MV-4-11 (cell line): ENCODE measurements around the gene MEFV.
"Not testable (repeated sequence)": the region's sequence is repeated elsewhere in the genome, so short reads cannot be mapped to it uniquely, and the experiment has no call there.

Experiments used
- DNase-seq: peaks from one replicate; lab custom pipeline; 2025; lab: John Stamatoyannopoulos, UW

MEFV gene, protein sequence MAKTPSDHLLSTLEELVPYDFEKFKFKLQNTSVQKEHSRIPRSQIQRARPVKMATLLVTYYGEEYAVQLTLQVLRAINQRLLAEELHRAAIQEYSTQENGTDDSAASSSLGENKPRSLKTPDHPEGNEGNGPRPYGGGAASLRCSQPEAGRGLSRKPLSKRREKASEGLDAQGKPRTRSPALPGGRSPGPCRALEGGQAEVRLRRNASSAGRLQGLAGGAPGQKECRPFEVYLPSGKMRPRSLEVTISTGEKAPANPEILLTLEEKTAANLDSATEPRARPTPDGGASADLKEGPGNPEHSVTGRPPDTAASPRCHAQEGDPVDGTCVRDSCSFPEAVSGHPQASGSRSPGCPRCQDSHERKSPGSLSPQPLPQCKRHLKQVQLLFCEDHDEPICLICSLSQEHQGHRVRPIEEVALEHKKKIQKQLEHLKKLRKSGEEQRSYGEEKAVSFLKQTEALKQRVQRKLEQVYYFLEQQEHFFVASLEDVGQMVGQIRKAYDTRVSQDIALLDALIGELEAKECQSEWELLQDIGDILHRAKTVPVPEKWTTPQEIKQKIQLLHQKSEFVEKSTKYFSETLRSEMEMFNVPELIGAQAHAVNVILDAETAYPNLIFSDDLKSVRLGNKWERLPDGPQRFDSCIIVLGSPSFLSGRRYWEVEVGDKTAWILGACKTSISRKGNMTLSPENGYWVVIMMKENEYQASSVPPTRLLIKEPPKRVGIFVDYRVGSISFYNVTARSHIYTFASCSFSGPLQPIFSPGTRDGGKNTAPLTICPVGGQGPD

DNA sequence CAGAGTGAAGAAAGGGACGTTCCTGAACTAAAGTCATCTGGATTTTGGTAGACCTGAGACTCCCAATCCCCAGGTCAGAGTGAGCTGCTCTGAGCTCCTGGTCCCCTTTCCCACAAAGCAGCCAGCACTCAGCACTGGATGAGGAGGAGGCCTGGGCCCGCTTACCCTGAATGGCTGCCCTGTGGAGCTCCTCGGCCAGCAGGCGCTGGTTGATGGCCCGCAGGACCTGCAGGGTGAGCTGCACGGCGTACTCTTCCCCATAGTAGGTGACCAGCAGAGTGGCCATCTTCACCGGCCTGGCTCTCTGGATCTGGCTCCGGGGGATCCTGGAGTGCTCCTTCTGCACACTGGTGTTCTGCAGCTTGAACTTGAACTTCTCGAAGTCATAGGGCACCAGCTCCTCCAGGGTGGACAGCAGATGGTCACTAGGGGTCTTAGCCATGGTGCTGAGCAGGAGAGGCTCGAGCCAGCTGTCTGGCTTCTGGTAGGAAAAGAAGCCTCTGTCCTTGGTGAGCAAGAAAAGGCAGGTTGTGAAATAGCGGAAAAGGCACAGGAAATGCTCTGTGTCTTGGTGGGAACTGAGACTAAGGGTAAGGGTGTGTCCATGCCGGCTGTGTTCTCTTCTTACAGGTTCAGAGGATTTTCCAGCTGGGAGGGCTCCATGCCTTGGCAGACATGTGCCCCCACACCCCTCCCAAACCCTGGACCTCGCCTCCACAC, at the start of gene MEFV:
MEFV (minus strand) TSS at position 488 of the 720 bp plus-strand sequence; CDS start at position 442, 46 bp downstream.
- peak; percentile 89 for DNase-seq

DNA sequence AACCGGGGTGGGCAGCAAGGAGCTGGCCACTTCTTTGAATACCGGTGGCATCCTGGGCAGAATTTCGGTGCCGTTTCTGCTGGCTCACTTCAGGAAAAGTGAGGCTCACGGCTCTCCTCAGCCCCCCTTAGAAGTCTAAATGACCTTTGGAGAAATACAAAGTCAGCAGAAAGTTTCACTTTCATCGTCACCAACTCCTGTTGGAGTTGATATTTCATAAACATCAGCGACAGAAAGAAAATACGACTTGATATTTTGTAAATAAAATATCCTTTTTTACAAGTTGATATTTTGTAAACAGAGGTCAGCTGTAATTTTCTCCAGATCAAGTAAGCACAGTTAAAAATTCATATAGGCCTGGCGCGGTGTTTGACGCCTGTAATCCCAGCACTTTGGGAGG, 49.6 kb upstream of the MEFV start:
- no peak for DNase-seq

DNA sequence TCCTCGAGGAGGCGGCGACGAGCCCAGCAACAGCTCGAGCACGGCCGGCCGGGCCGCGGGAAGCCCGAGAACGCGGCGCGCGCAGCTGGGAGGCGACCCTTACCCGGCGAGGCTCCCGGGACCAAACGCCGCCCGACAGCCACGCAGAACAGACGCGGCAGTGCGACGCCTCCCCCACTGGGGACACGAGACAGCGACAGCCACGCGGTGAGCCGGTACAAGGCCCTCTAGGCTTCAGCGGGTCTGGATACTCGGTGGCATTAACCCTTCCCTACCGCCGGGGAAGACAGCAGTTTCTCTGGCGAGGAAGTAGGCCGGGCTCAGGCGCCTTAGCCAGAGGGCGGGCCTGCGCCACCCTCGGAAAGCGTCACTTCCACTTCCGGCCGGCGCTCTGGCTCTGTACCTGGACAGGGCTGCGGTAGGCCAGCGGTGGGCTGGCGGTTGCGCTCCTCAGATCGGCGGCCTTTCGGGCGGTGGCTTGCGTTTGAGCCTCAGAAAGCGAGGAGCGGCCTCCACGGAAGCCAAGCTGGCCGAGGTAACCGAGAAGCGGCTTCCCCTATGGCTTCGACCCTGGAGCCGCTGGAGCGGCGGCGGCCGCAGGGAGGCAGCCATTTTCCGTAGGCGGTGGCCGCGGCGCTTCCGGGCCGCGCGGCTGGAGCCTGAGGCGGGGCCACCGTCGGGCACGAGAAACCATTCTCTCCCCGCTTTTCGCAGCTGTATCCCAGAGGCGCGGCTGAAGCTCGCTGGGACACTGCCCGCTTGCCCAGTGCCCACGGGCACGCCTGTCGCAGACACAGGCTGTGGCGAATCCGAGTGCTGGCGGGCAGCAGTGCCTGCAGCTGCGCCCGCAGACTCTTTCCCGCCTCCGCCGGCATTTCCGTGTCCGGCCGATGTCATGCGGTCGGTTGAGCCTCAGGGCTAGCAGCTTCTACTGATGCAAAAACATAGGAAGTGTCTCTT, 49.0 kb upstream of the MEFV start, which contains the start of the genes TIGD7 and ZNF75A:
TIGD7 (minus strand) TSS at position 322 of the 960 bp plus-strand sequence. CDS start 4,816 bp downstream, outside the sequence.
ZNF75A (plus strand) TSS at position 389 of the 960 bp plus-strand sequence. CDS start 2,932 bp downstream, outside the sequence.
- DNase-seq = peak; percentile 91

DNA sequence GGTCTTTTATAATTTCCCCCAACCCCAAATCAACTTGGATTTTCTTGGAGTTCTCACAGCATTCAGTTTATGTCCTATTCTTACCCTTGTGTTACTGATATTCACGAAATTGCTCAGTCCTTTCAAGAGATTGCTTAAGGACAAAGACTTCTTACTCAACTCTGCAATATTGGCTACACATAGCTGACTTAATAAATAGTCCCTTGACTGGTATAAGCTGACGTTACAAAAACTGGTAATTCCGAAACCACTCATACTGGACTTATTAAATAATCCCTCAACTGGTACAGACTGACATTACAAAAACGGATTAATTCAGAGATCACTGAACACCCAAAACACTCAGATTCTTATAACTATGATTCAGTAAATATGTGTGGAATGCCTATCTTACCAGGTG, 47.9 kb upstream of the MEFV start:
- DNase-seq = no peak

DNA sequence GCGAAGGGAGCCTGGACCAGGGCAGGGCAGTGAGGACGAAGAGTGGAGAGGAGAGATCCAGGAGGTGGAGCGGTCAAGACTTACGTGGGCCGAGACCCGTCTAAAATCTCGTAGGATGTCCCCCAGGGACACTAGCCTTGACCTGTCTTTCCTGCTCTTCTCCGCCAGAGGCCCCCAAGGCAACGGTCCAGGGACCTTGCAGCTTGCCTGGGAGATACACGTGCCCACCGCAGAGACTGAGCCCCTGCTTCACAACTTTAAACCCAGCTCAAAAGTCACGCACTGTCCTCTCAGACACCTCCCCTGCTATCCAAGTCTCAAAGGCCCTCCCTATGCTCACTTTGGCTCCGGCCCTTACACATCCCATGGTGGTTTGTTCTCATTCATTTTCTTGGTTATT, 39.4 kb upstream of the MEFV start:
- DNase-seq = no peak

DNA sequence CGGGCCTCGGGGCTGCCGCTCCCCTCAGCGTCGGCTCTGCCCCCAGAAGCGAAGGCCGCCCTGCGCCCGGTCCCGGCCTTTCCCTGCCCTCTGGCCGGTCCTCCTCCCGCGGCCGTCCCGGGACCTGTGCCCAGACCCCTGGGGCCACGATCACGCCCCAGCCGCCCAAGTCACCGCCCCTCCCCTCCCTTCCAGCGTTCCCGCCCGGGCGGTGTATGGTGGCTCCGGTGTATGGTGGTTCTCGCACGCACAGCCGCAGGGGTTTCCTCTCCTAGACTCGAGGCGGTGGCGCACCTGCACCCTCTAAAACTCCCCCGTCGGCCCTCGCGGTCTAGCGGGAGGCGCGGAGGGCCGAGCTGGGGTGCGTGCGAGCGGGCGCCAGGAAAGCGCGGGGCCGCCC, 38.8 kb upstream of the MEFV start:
- no peak for DNase-seq

DNA sequence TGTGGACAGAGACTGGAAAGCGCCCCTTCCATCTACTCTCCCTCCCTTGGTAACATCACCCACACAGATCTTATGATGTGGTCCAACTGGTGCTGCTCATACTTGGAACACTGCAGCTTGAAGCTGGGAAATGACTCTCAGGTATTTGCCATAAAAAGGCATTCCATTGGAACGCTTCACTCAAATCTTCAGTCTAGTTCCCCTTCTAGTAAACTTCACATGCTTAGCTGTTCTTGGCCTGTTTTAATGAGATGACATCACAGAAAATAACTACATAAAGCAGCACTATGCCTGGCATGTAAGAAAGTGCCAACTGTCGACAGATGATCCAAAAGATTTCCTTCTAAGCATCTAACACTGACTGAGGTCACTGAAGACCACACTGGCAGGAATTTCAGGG, 36.2 kb upstream of the MEFV start:
- DNase-seq = no peak

DNA sequence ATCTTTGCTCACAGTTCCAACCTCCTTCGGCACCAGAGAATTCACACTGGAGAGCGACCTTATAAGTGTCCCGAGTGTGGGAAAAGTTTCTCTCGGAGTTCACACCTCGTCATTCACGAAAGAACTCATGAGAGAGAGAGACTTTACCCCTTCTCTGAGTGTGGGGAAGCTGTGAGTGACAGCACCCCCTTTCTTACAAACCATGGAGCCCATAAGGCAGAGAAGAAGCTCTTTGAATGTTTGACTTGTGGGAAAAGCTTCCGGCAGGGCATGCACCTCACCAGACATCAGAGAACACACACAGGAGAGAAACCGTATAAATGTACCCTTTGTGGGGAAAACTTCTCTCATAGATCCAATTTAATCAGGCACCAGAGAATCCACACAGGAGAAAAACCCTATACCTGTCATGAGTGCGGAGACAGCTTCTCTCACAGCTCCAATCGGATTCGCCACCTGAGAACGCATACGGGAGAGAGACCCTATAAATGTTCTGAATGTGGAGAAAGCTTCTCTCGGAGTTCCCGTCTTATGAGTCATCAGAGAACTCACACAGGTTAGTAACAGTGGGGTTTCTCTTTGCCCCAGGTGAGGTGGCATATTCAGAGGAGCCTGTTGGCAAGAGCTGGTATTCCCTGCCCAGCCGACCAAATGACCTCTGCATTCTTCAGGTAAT, 33.7 kb upstream of the MEFV start:
- DNase-seq = no peak

DNA sequence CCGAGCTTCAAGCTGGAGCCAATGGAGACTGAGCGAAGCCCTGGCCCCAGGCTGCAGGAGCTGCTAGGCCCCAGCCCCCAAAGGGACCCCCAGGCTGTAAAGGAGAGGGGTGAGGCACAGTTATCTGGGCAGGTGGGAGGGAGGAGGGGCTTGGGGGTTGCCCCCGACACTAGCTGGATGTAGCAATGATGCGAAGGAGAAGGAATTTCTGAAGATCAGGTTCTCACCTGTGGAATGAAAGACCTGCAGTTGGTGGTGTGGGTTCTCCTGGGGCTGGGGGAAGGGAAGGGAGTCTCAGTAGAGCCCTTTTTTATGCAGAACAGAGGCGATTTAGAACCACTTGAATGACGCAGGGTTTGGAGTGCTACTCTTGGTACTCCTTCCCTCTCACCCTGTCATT, 28.7 kb upstream of the MEFV start:
- DNase-seq = no peak

DNA sequence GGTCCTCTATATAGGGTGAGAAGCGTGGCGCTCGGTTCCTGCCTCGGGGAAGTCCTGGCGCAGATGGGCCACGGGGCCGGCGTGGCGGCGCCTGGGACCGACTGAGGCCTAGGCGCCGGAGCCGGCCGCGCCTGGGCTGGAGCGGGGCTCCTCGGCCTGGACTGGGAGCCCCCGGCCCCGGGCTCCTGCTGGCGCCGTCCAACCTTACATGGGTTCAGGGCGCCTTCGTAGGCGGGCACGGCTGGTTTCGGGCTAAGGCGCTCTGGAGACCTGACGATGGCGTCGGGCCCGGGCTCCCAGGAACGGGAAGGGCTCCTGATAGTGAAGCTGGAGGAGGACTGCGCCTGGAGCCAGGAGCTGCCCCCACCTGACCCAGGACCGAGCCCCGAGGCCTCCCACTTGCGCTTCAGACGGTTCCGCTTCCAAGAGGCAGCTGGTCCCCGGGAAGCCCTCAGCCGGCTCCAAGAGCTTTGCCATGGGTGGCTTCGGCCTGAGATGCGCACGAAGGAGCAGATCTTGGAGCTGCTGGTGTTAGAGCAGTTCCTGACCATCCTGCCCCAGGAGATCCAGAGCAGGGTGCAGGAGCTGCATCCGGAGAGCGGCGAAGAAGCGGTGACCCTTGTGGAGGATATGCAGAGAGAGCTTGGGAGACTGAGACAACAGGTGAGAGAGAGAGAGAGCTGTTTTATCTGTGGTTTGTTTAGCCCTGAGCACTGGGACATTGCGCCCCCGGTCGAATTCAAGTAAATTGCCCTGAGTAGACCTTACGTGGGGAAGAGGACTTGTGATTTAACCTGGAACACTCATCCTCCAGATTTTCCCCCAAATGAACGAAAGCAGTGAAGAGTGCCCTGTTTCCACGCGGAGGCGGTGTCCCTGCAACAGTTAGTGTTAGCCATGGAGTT, 27.4 kb upstream of the MEFV start:
- no peak for DNase-seq

DNA sequence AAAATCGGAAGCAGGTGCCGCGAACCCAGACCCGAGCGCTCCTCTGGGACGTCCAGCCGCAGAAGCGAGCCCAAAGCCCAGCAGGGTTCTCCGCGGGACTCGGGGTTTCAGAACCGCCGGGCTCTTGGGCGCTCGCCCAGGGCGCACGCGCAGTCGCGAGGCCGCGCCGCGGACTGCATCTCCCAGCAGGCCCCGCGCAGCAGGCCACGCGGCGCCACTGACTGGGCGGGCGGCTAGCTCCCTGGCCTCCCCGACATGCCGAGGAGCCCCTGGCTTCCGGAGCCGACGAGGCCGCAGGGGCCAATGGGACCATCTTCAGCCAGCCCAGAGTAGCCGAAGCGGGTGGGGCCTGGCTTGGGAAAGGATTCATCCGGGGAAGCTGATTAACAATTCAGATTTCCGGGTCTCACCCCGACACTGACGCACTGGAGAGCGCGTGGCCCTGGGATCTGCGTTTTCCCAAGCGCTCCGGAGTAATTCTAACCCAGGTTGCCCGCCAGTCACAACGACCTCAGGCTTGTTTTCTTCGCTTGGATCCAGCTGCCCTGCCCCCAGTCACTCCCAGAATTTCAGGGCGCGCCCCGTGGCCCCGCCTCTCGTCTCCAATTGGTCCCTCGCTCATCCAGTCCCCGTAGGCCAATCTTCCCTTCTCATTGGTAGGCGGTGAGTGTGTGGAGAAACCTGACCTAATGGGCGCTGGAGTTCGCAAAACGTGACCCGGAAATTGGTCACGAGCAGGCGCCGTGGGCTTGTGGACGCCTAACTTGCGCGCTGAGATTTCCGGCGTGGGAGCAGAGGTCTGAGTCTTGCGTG, 26.5 kb upstream of the MEFV start, which contains the start of gene ZNF263:
ZNF263 (plus strand) TSS at position 762 of the 813 bp plus-strand sequence. CDS start 328 bp downstream, outside the sequence.
- peak; percentile 98 for DNase-seq

DNA sequence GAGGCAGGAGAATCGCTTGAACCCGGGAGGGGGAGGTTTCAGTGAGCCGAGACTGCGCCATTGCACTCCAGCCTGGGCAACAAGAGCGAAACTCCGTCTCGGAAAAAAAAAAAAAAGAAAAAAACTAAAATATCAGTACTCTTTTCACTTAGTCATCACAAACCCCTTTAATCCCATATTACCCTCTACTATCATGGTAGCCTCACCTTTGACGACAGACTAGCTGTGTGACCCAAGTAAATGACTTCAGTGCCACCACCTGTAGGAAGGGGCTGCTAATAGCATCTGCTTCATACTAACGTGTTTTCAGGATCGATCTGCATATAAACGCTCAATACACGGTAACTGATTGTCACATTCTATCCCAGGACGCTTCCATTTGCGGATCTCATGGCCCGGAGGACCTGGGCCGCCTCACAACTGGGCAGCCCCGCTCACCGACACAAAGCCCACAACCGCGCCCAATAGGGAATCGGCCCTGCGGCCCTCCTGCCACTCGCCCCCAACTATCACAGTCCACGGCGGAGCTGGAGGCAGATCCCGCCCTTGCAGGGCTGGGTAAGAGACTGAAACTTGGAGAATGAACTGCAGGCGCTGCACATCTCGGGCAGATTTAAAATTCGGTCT, 25.8 kb upstream of the MEFV start:
- no peak for DNase-seq

DNA sequence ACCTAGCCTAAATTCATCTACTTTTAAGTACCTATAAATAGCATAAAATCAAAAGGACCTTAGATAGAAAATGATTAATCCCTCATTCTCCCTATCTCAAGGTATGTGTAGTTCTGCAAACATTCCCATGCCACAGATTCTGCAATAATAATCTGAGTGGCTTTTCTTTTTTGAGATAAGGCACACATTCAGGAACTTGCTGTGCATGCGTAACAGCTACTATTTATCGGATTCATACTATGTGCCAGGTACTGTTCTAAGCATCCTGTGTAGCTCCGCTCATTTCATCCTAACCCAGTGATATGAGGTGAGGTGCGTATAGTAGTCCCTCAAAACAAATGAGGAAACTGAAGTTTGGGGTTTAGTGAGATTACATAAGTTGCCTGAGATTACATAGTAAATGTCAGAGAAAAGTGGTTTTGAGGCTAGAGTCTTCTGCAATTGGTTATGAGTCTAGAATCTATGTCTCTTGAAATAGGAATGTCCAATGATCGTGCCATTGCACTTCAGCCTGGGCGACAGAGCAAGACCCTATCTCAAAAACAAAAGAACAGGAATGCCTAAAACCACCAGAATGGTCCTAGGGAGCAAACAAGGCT, 24.9 kb upstream of the MEFV start:
- DNase-seq = peak; percentile 82

DNA sequence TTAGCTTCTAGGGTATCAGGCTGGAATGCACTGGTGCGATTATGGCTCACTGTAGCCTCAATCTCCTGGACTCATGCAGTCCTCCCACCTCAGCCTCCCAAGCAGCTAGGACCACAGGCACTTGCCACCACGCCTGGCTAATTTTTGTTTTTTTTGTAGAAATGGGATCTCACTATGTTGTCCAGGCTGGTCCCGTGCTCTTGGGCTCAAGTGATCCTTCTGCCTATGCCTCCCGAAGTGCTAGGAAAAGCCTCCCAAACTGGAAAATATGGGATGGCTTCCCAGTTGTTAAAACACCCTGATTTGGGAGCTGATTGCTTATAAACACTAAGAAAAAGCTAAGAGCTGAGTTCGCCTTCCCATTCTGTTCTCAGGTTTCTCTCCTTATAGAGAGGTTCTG, 20.2 kb upstream of the MEFV start:
- DNase-seq = no peak

DNA sequence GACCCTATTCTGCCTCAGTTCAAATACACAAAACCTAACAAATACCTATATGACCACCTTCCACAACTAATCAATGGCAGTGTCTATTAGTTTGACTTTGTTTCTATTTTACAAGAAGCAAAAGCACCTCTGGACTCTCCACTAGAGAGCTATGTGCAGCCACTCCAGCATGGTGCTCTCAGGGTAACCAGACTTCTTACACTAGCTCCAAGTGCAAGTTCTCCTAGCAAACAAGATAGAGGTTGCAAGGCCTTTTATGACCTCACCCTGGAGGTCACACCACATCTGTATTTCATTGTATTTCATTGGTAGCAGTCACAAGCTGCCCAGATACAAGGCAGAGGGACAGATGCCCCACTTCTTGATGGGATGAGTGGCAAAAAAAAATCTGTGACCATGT, 18.5 kb upstream of the MEFV start:
- no peak for DNase-seq

DNA sequence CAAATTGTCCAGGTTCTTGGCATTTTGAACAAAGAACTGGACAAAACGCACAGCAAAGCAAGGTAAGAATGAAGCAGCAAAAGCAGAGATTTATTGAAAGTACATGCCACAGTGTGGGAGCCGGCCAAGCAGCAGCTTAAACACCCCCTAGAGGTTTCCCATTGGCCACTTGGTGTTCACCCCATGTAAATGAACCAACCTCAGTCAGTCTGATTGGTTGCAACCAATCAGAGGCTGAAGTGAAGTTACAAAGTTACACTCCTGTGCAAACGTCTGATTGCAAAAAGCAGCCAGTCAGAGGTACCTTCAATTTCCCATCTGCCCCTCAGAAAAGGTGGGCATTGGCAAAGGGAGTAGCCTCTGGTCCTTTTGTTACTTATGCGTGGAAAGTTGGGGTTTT, 18.1 kb upstream of the MEFV start:
- no peak for DNase-seq

DNA sequence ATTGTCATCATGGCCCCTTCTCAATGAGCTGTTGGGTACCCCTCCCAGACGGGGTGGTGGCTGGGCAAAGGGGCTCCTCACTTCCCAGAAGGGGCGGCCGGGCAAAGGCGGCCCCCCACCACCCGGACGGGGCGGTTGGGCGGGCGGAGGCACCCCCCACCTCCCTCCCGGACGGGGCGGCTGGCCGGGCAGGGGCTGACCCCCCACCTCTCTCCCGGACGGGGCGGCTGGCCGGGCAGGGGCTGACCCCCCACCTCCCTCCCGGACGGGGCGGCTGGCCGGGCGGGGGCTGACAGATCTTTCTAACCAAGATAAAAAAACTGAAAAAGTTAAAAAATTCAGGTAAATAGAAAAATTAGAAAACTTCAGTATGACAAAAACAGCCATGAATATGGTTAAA, 14.8 kb upstream of the MEFV start:
- not testable (repeated sequence) for DNase-seq

DNA sequence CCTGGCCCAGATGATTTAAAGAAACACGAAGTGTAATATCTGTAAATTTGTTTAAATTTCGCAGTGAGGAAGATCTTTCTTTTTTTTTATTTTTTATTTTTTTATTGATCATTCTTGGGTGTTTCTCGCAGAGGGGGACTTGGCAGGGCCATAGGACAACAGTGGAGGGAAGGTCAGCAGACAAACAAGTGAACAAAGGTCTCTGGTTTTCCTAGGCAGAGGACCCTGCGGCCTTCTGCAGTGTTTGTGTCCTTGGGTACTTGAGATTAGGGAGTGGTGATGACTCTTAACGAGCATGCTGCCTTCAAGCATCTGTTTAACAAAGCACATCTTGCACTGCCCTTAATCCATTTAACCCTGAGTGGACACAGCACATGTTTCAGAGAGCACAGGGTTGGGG, 14.3 kb upstream of the MEFV start:
- not testable (repeated sequence) for DNase-seq
